CD4-positive, alpha-beta T cell treated with Interferon alpha-2 for 1 hour (primary cell): ENCODE results near the gene ETV3.
"Not testable (repeated sequence)": the region's sequence is repeated elsewhere in the genome, so short reads cannot be mapped to it uniquely, and the experiment has no call there.

Experiments used
- DNase-seq, 2 donors: peaks; one replicate each; pipeline ENCODE4 v3.0.0-alpha.2; 2020 to 2022

ETV3 gene

DNA sequence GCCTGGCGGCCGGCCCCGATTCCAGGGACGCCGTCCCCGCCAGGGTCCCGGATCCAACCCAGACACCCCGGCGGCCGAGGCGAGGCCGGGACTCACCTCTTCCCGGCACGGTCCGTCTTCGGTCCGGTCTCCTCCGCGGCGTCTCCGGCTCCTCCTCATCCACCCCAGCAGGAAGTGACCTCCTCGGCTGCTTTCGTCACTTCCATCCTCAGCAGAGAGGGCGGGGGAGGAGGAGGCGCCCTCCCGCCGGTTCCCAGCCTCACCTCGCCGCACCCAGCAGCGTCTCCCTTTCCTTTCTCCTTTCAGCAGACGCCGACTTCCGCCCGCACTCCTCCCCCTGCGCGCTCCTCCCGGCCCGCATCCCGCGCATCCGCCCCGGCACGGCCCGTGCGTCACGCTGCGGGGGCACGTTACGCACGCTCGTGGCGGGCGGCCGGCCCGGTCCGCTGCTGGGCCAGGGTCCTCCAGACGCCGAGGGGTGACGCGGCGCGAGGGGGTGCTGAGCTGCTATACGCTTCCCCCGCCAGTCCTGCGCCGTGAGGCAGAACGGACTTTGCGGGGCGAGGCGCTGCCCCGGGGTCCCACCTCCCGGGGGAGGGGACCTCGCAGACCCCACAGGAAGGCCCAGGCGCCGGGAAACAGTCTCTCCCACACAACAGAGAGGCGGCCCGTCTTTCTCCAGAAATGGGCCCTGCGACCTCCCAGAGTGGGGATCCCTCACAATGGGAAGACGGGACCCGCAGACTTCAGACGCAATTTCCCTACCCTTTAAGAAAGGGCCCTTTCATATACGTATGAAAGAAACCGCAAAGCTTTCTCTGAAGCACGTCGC lies at the start of gene ETV3:
Gene ETV3 (minus strand): TSS at position 176 of the 832 bp plus-strand sequence. CDS start 2,043 bp downstream, outside the sequence.
- DNase-seq = peak; percentile 88 to 91

DNA sequence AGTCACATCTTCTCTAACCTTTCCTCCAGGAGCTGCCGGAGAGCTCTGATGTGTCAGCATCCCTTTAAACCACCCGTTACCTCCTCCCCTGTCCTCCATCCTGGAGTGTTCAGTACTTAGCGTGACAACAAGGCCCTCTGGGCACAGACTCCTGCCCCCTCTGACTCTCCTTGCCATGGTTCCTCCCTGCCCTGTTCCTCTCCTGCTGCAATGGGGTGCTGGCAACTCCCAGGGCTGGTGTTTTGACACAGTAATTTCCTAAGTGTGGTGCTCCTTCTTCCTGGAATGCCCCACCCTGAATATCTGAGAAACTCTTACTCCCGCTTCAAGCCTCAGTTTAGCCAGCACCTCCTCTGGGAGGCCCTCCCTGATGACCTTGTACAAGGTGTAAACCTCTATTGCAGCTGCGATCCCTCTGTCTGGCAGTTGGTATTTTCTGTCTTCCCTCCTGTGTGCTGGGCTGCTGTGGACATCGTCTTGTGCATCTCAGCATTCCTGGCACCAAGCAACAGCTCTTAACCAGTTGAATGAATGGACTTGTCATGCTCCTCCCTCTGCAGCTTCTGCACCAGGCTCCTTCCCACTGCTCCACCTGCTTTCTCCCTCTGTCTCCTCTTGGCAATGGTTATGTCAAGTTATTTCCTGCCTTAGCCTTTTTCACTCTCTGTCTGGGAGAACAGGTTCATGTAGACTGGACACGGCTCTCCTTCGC lies 48.2 kb upstream of the ETV3 start:
- no peak for DNase-seq

DNA sequence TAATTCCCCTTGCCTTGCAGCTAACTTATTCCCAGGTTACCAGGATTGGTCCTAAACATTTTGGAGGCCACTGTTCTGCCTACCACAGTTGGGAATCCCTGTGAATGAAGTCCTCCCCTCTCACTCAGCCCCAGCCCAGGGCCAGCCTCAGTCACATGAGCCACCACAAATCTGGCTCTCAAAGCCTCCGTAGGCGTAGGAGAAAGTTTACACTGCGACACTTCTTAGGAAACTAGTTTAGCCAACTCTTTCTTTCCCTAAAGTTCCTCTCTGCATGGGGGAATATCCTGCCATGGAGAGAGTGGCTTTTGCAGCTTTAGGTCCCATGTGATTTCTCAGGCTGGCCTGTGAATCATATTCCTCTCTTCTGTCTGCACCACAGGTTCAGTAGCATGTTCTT lies 45.7 kb upstream of the ETV3 start:
- DNase-seq = no peak

DNA sequence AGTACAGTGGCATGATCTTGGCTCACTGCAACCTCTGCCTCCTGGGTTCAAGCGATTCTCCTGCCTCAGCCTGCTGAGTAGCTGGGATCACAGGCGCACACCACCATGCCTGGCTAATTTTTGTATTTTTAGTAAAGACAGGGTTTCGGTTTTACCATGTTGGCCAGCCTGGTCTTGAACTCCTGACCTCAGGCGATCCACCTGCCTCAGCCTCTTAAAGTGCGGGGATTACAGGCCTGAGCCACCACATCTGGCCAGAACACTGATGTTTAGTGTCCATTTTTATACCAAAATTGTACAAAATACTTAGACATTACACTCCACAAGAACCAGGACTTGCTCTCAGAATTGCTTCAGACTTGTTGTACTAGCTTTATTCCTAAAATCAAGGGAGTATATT lies 44.2 kb upstream of the ETV3 start:
- DNase-seq = not testable (repeated sequence)

DNA sequence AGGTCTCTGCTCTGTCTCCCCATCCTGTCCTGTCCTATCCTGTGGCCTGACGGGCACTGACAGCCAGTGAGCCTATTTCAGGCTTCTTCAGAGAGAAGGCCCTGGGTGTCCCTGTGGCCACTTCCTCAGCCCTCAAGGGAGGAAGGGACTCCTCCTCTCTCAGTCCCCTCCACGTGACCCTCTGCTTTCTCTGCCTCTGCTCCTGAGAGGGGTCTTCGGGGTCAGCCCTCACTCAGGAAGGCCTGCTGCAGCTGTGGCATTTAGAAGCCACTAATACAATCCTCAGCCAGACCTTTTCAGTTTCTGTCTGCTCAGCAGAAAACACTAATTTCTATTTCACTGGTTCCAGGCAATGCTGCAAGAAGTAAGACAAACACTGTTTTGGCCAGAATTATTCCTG lies 43.6 kb upstream of the ETV3 start:
- DNase-seq = no peak

DNA sequence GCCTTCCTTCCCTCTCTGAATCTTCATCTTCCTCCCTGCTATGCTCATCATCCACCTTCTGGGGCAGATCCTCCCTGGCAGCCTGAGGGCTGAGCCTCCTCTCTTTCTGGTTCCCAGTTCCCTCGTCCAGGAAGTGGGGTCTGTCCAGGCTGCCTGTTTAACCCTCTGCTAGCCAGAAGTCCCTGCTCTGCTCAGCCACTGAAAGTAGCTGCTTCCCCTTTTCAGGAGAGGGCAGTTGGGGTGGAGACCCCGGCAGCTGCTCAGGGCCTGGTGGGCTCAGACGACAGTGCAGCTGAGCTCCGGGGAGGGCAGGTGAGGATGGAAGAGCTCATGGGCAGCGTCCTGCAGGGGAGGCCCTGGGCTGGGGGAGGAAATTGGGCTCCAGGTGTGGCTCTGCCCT lies 43.1 kb upstream of the ETV3 start:
- DNase-seq = no peak

DNA sequence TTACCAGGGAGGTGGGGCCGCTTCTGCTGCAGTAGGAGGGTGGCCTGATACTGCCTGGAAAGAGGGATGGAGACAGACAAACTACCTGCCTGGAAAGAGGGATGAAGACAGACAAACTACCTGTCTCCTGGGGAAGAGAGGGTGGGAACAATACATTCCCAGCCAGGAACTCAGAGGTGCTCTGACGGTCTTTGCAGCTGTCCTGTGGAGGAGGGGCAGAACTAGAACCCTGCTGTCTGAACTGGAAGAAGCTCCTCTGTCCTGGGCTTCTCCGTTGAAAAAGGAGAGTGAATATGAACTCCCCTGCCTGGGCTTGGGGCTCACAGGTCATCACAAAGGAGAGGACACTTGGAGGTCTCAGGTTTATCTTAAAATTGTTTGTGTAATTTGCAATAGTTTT lies 40.3 kb upstream of the ETV3 start:
- no peak for DNase-seq

DNA sequence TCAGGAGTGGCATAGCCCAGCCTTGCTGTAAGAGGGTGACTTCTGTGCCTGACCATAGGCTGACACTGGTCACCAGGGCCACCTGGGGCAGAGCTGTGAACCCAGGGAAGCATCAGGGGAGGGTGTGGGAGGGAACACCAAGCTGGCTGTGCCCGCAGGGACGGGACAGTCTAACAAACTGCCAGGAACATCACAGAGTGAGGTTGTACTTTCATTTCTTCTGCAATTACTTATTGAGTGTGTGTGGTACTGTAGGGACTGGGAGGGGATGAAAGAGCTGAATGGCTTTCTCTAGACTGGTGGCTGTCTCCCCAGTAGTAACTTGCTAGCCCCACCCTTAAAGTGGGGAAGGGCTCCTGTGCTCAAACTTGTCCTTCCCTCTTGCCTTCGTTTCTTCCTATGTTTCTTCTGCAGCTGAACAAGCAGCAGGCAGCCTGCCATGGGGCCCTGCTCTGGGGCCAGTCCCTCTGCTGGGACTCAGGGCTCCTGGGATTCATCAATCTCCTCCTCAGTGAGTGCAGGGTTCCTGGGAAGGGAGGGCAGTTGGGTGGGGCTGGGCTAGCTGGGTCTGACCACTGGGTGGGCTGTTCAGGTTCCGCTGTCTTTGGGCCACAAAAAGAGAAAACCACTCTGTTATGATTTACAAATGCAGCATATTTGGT lies 39.7 kb upstream of the ETV3 start:
- DNase-seq = no peak

DNA sequence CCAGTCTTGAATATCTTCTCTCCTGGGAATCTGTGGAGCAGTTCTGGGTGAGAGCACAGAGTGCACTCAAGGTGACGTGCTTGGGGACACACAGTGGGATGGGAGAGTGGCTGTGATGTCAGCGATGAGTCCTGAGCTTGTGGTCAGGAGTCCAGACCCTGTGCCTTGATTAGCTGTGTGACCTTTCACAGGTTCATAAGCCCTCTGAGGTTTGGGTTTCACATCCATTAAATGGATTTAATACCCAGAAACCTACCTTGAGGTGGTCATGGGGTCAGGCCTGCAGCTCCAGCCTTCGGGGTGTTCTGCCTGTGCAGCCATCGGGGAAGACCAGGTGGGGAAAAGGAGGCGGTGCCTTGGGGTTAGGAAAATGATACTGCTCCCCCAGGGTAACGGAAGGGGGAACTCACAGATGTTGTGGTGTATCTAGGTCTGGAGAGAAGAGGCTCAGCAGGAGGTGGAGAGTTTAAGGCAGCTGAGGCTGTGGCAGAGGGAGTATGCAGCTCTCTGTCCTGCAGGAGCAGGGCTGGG lies 38.5 kb upstream of the ETV3 start:
- DNase-seq = no peak

DNA sequence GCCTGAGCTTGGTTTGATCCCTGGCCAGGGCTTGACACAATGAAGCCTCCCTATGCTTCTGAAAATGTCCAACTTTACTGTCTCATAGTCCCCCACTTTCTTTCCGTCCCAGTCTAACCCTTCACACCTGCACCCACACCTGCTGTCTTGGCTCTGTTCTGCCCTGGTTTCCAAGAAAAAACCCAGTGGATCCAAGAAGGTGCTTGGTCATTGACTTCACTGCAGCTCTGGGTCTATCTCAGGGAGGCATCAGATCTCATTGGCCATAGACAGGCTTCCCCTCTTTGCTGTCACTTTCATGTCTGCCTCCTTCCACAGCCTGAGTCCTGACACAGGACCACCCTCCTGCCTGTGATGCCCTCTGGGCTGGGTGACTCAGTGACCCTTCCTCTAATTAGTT lies 37.8 kb upstream of the ETV3 start:
- DNase-seq = no peak

DNA sequence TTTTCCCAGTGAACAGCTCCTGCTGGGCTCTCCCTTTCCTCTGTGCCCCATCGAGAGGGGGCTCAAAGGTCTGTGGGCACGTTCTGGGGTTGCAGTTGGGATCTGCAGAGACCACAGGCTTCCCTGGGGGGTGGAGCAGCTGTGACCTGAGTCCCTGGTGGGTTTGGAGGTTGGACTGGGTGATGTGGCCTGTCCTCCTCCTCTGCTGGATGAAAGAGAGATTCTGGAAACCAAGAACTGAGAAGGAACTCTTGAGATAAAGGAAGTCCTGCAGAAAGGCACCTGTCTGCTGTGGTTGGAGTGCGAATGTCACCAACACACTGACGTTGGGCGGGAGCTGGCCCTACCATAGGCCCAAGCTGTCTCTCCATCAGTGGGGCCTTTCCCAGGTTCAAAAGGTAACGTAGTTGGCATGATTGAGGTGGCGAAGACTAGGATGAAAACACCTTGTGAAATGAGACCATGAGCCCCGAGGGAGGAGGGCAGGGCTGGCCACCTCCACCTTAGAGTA lies 35.8 kb upstream of the ETV3 start:
- DNase-seq = no peak

DNA sequence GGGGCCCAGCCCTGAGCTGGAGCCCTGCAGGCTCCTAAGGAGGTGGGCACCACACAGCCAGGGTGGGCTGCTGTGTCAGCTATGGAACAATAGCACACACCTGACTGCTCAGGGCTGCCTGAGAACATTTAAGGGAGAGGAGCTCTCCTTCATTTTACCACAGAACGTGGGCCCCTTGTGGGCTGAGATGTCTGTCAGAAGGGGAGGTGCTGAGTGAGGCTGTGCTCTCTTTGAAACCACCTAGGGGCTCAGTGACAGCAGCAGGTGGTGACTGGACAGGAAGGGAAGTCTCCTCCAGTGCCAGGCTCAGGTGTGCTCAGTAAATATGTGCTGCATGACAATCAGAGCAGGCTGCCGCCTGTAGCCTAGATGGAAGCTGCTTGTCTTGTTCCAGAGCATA lies 35.0 kb upstream of the ETV3 start:
- not testable (repeated sequence) for DNase-seq

DNA sequence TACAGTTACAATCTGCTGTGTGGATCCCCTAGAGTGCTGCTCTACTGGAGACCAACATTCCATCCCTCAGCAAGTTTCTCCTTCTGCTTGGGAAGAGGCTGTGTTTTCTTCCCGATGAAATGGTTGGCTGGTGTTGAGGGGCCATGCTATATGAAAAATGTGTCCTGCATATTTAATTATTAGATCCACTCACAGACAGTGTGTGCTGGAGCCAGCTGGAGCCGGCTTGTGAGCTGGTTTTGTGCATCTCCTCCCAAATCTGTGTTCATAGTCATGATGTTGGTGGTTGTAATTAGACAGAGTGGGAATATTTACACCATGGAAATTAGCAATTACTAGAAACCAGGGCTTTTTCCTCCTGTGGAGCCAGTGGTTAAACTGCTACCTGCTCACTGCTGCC lies 34.4 kb upstream of the ETV3 start:
- DNase-seq = not testable (repeated sequence)

DNA sequence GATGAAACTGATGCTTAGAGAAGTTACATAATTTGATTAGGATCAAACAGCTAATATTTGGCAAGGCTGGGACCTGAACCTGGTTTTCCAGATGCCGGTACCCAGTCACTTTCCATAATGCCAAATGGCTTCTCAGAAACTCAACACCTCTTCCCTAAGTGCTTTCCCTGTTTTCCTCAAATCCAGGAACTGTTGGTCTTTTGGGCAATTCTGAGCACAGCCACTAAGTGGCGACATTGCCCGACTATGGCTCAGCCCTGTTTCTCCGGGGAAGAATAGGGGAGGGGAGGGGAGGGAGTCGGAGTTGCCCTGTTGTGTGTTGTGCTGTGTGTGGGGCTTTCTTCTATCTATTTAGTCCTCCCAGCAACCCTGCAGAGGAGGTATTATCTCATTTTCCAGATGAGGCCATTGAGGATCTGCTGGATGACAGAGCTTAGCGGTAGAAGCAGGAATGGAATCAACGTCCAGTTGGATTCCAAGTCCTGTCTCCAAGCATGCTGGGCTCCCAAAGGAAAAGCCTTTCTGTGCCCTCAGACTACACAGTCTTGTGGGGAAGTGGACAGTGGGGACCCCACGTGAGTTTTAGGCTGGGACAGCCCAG lies 33.8 kb upstream of the ETV3 start:
- DNase-seq = not testable (repeated sequence)

DNA sequence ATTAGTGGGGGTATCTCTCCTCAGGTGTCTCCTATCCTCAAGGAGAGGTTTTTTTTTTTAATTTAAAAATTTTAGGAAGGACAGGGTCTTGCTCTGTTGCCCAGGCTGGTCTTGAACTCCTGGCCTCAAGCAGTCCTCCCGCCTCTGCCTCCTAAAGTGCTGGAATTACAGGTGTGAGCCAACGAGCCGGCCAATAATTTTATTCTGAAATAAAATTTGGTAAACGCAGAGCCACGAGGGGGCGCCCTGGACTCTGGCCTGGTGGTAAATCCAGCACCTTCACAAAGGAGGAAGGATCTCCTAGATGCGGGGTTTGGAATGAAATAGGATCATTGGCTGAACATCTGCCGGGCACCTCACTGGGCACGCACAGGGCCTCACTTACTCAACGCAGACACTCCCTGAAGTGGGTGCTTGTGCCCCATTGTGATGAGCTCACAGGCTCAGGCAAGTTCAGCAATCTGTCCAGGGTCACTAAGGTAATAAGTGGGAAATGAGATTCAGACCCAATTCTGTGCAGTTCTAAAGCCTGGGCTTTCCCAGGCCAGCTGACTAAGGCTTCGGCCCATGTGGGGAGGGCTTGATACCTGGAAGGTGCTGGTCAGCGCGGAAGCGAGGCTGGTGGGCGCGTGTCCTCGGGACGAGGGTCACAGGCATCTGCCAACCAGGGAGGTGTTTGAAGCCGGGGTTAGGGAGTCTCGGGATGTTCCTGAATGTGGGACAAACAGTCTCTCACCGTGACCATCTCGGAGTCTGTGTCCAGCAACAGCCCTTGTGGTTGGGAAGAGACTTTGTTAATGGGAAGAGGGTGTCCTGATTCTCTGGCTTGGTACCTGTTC lies 32.7 kb upstream of the ETV3 start:
- peak in 1 of 2 donors; percentile 31 for DNase-seq

DNA sequence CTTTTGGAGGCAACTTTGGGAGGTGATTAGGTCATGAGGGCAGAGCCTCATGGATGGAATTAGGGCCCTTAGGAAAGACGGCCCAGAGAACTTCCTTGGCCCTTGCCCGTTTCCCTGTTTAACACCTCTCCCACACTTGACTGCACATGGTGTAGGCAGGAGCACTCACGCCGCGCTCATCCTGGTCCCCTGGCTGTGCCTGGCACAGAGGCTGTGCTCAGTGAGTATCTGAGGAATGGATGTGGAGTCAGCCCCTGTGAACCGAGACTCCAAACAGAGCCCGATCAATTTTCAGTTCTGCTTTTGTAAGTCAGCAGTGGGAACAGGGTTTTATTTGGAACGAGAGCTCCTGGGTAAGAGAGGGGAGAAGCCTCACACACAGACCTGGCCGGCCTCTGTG lies 29.8 kb upstream of the ETV3 start:
- no peak for DNase-seq

DNA sequence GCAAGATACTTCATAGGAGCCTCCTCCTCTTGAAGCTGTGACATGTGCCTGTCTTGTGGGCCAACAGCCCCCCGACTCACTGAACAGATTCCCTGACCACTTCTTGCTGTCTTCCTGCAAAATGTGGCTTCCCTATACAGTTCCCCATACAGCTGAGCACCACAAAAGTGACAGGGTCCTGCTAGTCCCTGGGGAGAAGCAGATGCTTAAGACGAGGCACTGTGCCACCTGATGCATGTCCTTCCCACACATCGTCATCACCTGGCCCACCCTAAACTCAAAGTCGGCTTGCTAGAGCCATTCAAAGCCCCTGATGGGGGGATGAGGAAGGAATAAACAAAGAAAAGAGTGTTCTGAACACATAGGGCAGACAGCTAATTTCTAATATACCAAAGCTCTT lies 29.2 kb upstream of the ETV3 start:
- no peak for DNase-seq

DNA sequence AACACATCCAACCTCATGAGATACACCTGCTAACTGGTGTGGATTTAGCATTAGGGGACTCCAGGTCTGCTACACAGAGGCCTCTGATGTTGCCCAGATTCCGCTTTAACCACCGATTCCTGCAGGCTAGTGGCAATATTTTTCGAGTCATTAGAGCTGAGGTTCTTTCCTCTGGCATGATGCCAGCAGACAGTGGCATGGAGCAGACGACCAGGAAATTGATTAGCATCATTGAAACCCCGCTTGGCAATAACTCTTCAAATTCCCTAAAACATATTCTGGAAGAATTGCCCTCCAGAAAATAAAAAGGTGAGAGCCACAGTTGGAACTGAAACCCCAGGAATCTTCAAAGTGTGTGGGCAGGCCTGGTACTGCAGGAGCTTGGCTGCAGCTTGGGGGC lies 28.4 kb upstream of the ETV3 start:
- no peak for DNase-seq

DNA sequence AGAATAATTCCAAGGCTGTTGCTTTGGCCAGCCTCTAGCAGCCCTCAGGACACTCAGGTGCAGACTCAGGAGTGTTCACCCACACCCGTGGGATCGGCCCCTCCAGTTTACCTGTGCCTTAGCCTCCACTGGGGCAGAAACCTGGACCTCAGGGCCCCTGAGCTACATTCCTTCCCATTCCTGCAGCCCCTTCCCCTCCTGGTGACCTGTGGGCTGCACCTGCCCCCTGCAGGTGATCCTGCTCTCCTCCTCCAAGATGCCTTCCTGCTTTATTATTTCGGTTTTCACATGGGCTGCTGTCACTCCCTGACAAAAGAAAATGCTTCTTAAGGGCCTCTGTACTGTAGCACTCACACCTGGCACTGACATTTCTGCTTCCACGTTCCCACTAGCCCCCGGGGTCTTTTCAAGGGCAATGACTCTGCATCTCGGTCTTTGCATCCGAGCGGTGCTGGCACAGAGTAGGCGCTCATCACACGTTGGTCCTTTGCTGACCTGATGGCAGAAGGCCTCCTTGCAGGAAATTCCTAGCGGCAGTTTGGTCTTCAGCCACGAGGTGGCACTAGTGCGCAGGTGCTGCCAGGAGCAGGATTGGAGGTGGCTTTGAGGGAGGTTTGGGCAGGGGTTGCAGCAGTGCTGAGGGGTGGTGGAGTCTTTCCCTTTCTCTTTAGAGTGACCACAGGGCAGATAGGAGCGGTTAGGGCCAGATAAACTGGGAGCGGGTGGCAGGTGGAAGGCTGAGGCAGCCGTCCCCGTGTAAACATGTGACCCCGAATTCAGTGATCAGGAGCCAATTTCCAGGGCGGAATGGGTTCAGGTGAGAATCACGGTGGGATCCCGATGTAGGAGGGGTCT lies 25.3 kb upstream of the ETV3 start:
- peak; percentile 62 to 72 for DNase-seq

DNA sequence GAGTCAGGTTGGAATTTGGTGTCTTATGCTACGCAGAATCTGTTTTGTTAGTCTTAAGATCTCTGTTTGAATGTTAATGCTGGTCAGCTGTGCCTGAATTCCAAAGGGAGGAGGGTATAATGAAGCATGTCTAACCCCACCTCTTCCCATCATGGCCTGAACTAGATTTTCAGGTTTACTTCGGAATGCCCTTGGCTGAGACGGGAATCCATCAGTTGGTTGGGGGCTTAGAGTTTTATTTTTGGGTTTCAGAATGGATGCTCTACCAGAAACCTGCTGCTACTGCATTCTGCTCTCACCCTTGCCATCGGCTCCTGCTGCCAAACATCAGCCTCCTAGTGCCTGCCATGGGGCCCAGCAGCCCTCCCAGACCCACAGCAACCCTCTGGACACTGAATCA lies 24.1 kb upstream of the ETV3 start:
- DNase-seq = no peak

DNA sequence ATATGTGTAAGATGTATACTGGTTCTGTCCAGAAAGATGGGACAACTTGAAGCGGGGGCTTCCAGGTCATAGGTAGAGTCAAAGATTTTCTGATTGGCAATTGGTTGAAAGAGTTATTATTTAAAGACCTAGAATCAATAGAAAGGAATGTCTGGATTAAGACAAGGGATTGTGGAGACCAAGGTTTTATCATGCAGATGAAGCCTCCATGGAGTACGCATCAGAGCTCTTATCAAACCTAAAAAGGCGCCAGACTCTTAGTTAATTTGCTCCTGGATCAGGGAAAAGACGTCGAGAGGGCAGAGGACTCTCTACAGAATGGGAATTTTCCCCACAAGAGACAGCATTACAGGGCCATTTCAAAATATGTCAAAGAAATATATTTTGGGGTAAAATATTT lies 23.7 kb upstream of the ETV3 start:
- DNase-seq = no peak
